Mammary epithelial cell (primary cell): ENCODE data around the gene COX6B2.

ENCODE experiments used
- EZH2 ChIP-seq: IDR thresholded peaks from 2 replicates; pipeline ENCODE4 v1.6.1; 2012; ENCODE audit warnings: low read length, inconsistent platforms, borderline replicate concordance
- TF ChIP-seq, protein P1 (sequence below), 2 donors: IDR thresholded peaks in 1 of 2; conservative IDR thresholded peaks in 1 of 2; 2 replicates each; pipeline ENCODE4 v1.5.1; 2011 to 2012; ENCODE audit warnings: inconsistent platforms in 2 of 2, low read length in 2 of 2, mild to moderate bottlenecking in 2 of 2, control low read depth in 1 of 2, low read depth in 1 of 2; ENCODE audit not compliant: insufficient read depth in 1 of 2; ENCODE audit errors: extremely low read depth in 1 of 2

DNA sequence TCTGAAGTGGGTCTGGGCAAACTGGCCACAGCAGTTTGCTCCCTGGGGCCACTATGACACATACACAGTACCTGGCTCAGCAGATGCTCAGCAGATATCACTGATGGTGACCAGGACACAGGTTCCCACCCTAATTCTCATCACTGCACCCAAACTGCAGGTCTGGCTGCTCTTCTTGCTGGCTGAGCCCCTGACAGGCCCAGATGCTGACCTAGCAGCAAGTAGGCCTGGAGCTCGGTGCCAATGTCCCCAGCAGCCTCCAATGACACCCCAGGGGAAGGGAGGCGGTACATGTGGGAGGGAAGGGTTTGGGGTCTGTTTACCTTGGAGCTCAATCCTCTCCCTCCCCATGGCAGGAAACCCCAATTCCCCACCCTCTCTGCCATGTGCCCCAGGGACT is 48.0 kb upstream of the COX6B2 start:
- TF ChIP-seq, protein P1, sequence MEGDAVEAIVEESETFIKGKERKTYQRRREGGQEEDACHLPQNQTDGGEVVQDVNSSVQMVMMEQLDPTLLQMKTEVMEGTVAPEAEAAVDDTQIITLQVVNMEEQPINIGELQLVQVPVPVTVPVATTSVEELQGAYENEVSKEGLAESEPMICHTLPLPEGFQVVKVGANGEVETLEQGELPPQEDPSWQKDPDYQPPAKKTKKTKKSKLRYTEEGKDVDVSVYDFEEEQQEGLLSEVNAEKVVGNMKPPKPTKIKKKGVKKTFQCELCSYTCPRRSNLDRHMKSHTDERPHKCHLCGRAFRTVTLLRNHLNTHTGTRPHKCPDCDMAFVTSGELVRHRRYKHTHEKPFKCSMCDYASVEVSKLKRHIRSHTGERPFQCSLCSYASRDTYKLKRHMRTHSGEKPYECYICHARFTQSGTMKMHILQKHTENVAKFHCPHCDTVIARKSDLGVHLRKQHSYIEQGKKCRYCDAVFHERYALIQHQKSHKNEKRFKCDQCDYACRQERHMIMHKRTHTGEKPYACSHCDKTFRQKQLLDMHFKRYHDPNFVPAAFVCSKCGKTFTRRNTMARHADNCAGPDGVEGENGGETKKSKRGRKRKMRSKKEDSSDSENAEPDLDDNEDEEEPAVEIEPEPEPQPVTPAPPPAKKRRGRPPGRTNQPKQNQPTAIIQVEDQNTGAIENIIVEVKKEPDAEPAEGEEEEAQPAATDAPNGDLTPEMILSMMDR (conservative IDR thresholded peaks at IDR 0.05 in 1 of 2, IDR thresholded peaks at IDR 0.05 in 1 of 2; ENCODE audit: extremely low read depth in 1 of 2, insufficient read depth in 1 of 2, low read depth in 1 of 2, low read length in 2 of 2): no peak
- TF ChIP-seq EZH2: no peak
